H9 (cell line): ENCODE measurements around the gene ADGRL2. TPM values are rescaled to one million over a fixed set of nuclear protein-coding genes. Genes with fewer than 3 reads are reported as not detected.

ENCODE experiments used
- DNase-seq: peaks from one replicate; pipeline ENCODE4 v3.0.0-alpha.2; 2017
- H2AFZ ChIP-seq: one replicate; pipeline ENCODE4 v1.6.1; 2013; ENCODE audit warnings: mild to moderate bottlenecking, low read length, control low read depth, moderate library complexity
- H2AK5ac ChIP-seq: 2 replicates; pipeline ENCODE4 v1.6.1; 2013; ENCODE audit warnings: low read length, control low read depth, mixed read lengths; ENCODE audit not compliant: insufficient read length
- H2BK120ac ChIP-seq: one replicate; pipeline ENCODE4 v1.6.1; 2013; ENCODE audit warnings: low read depth, mild to moderate bottlenecking, low read length, control low read depth, inconsistent platforms; ENCODE audit not compliant: poor library complexity, severe bottlenecking
- H2BK12ac ChIP-seq: 2 replicates; pipeline ENCODE4 v1.6.1; 2013; ENCODE audit warnings: low read length, control low read depth, mixed read lengths, low read depth; ENCODE audit not compliant: insufficient read length
- H2BK15ac ChIP-seq: 2 replicates; pipeline ENCODE4 v1.6.1; 2013; ENCODE audit warnings: low read depth, low read length, control low read depth
- H2BK20ac ChIP-seq: one replicate; pipeline ENCODE4 v1.6.1; 2013; ENCODE audit warnings: low read depth, mild to moderate bottlenecking, low read length, control low read depth, inconsistent platforms; ENCODE audit not compliant: poor library complexity, severe bottlenecking
- H2BK5ac ChIP-seq: 2 replicates; pipeline ENCODE4 v1.6.1; 2013; ENCODE audit warnings: low read length, control low read depth, mixed read lengths; ENCODE audit not compliant: insufficient read length
- H3K14ac ChIP-seq: 2 replicates; pipeline ENCODE4 v1.6.1; 2013; ENCODE audit warnings: low read length, control low read depth; ENCODE audit not compliant: insufficient read depth
- H3K18ac ChIP-seq: 2 replicates; pipeline ENCODE4 v1.6.1; 2013; ENCODE audit warnings: low read depth, mild to moderate bottlenecking, mixed read lengths, low read length, control low read depth; ENCODE audit not compliant: insufficient read length
- H3K23ac ChIP-seq: 2 replicates; pipeline ENCODE4 v1.6.1; 2013; ENCODE audit warnings: low read length, control low read depth, mixed read lengths, low read depth; ENCODE audit not compliant: insufficient read length
- H3K23me2 ChIP-seq: 2 replicates; pipeline ENCODE4 v1.6.1; 2013; ENCODE audit warnings: low read depth, mild to moderate bottlenecking, mixed read lengths, low read length, control low read depth; ENCODE audit not compliant: insufficient read length, poor library complexity, severe bottlenecking
- H3K27ac ChIP-seq: 2 replicates; pipeline ENCODE4 v1.5.1; 2013; ENCODE audit warnings: low read length, control low read depth, mixed read lengths, low read depth; ENCODE audit not compliant: insufficient read length
- H3K27me3 ChIP-seq: 2 replicates; pipeline ENCODE4 v1.6.1; 2013; ENCODE audit warnings: low read length, control low read depth, inconsistent platforms; ENCODE audit not compliant: insufficient read depth
- H3K4ac ChIP-seq: 2 replicates; pipeline ENCODE4 v1.6.1; 2013; ENCODE audit warnings: low read depth, mild to moderate bottlenecking, control low read depth, inconsistent platforms, low read length, moderate library complexity
- H3K4me1 ChIP-seq: 2 replicates; pipeline ENCODE4 v1.6.1; 2013; ENCODE audit warnings: low read length, control low read depth, inconsistent platforms; ENCODE audit not compliant: insufficient read depth
- H3K4me2 ChIP-seq: 2 replicates; pipeline ENCODE4 v1.6.1; 2013; ENCODE audit warnings: low read length, control low read depth, mixed read lengths; ENCODE audit not compliant: insufficient read length, insufficient read depth
- H3K56ac ChIP-seq: 2 replicates; pipeline ENCODE4 v1.6.1; 2013; ENCODE audit warnings: low read depth, mild to moderate bottlenecking, mixed read lengths, low read length, control low read depth; ENCODE audit not compliant: insufficient read length
- H3K79me1 ChIP-seq: 2 replicates; pipeline ENCODE4 v1.6.1; 2013; ENCODE audit warnings: low read depth, mild to moderate bottlenecking, moderate library complexity, low read length, control low read depth, inconsistent platforms; ENCODE audit not compliant: insufficient read depth, poor library complexity, severe bottlenecking
- H3K79me2 ChIP-seq: 2 replicates; pipeline ENCODE4 v1.6.1; 2013; ENCODE audit warnings: low read length, control low read depth, inconsistent platforms; ENCODE audit not compliant: insufficient read depth
- H3K9ac ChIP-seq: 2 replicates; pipeline ENCODE4 v1.6.1; 2013; ENCODE audit warnings: low read length, control low read depth, mixed read lengths; ENCODE audit not compliant: insufficient read length; ENCODE audit errors: extremely low read depth
- H3K9me3 ChIP-seq: one replicate; pipeline ENCODE4 v1.6.1; 2013; ENCODE audit warnings: low read depth, low read length, inconsistent platforms; ENCODE audit not compliant: control insufficient read depth
- H3T11ph ChIP-seq: one replicate; pipeline ENCODE4 v1.6.1; 2013; ENCODE audit warnings: mild to moderate bottlenecking, low read length, control low read depth, inconsistent platforms
- H4K20me1 ChIP-seq: one replicate; pipeline ENCODE4 v1.6.1; 2013; ENCODE audit not compliant: control insufficient read depth, insufficient read length, insufficient read depth
- H4K5ac ChIP-seq: 2 replicates; pipeline ENCODE4 v1.6.1; 2013; ENCODE audit warnings: low read depth, mild to moderate bottlenecking, mixed read lengths, low read length, control low read depth; ENCODE audit not compliant: insufficient read length
- H4K8ac ChIP-seq: replicated peaks from 2 replicates; pipeline ENCODE4 v1.6.1; 2013; ENCODE audit warnings: low read length, control low read depth, mixed read lengths, low read depth; ENCODE audit not compliant: insufficient read length
- H4K91ac ChIP-seq: 2 replicates; pipeline ENCODE4 v1.6.1; 2013; ENCODE audit warnings: low read depth, mild to moderate bottlenecking, moderate library complexity, mixed read lengths, low read length, control low read depth; ENCODE audit not compliant: insufficient read length
- H3K27ac Mint-ChIP-seq, 3 experiments: 2 replicates in 2 of 3; 3 replicates in 1 of 3; pipeline ENCODE4 v1.8.0; 2020 to 2021; ENCODE audit warnings: mixed read lengths in 3 of 3, mild to moderate bottlenecking in 1 of 3, moderate library complexity in 1 of 3
- H3K27me3 Mint-ChIP-seq: 2 replicates; pipeline ENCODE4 v1.8.0; 2021; ENCODE audit warnings: low read depth, mild to moderate bottlenecking, moderate library complexity, mixed read lengths
- H3K36me3 Mint-ChIP-seq, 3 experiments: 2 replicates in 2 of 3; 3 replicates in 1 of 3; pipeline ENCODE4 v1.8.0; 2020 to 2021; ENCODE audit warnings: low read depth in 3 of 3, mixed read lengths in 3 of 3; ENCODE audit not compliant: insufficient read depth in 1 of 3
- H3K4me1 Mint-ChIP-seq, 2 experiments: 2 replicates each; pipeline ENCODE4 v1.8.0; 2020; ENCODE audit warnings: mixed read lengths in 2 of 2
- H3K4me3 Mint-ChIP-seq, 2 experiments: 2 replicates in 1 of 2; 3 replicates in 1 of 2; pipeline ENCODE4 v1.8.0; 2020 to 2021; ENCODE audit warnings: mild to moderate bottlenecking in 2 of 2, mixed read lengths in 2 of 2, moderate library complexity in 1 of 2
- H3K9me3 Mint-ChIP-seq, 2 experiments: 2 replicates in 1 of 2; 3 replicates in 1 of 2; pipeline ENCODE4 v1.8.0; 2020; ENCODE audit warnings: mild to moderate bottlenecking in 2 of 2, mixed read lengths in 2 of 2, moderate library complexity in 1 of 2
- CTCF ChIP-seq: fragments of 200-600 bp; sonication (generic); conservative IDR thresholded peaks from 3 replicates; pipeline ENCODE4 v1.8.0; 2021; ENCODE audit warnings: antibody characterized with exemption, mild to moderate bottlenecking
- WGBS: extraction: QIAGEN DNeasy Blood & Tissue Kit; methylation state at CpG from one replicate; pipeline ENCODE4 v1.1.7; 2013; ENCODE audit warnings: missing lambda C conversion rate, low lambda C conversion rate, mixed read lengths; ENCODE audit not compliant: insufficient read length; ENCODE audit errors: extremely low coverage; 5-methylcytosine and 5-hydroxymethylcytosine counted together
- total RNA-seq: library from RNA; stranded (reverse); gene quantifications from 2 replicates; pipeline ENCODE4 v1.2.1, GENCODE V29; 2021

ADGRL2 gene
- total RNA-seq, 1 experiment from 2014 or later = 119 TPM

- no peaks in the 10 kb centered on the region for H3K9me3 Mint-ChIP-seq
Measured at GRCh38 chr1:81780705-81781454, 19.9 kb upstream of the ADGRL2 start.

More at GRCh38 chr1:81780705-81781454, 19.9 kb upstream of the ADGRL2 start:
- H2BK15ac ChIP-seq = no peak overlapping the region
- H3K27me3 Mint-ChIP-seq = no peaks in the 10 kb centered on the region; the same call in 1 of the 2 replicates
- no peak overlapping the region for H3K14ac ChIP-seq
- no peak overlapping the region for H4K5ac ChIP-seq
- H2BK120ac ChIP-seq = no peak overlapping the region
- H3K9ac ChIP-seq = no peak overlapping the region
- no peak overlapping the region for H3K56ac ChIP-seq
- TF ChIP-seq CTCF = 0 out of 3 replicates have a peak, but pooled peaks have one; percentile 17
- H3K27ac Mint-ChIP-seq = peak overlapping the region; percentile 36 to 81 (median 76); a peak in 3 of 7 replicates
- no peak overlapping the region for H2BK12ac ChIP-seq
- H3K4me2 ChIP-seq = no peak overlapping the region
- no peak overlapping the region for H2AFZ ChIP-seq
- H3K79me2 ChIP-seq = no peaks in the 10 kb centered on the region
- no peaks in the 10 kb centered on the region; the same call in 1 of the 2 replicates for H3K4me1 ChIP-seq
- no peak overlapping the region for H2BK20ac ChIP-seq
- no peak overlapping the region for H4K91ac ChIP-seq
- H3T11ph ChIP-seq = no peak overlapping the region
- H3K23ac ChIP-seq = no peak overlapping the region
- H3K27me3 ChIP-seq = no peaks in the 10 kb centered on the region
- no peak for DNase-seq
- H3K4me1 Mint-ChIP-seq = peaks cover 38 to 40% of the 10 kb centered on the region in 2 experiments
- no peak overlapping the region for H4K8ac ChIP-seq
- WGBS = no CpG with 5 or more reads among the region's 1 CpG
- no peaks in the 10 kb centered on the region for H4K20me1 ChIP-seq
- H3K36me3 Mint-ChIP-seq = peaks cover 0 to 5% (median 0%) of the 10 kb centered on the region in 3 experiments; a peak in 1 of 7 replicates
- no peak overlapping the region for H2AK5ac ChIP-seq
- no peak overlapping the region for H3K18ac ChIP-seq
- no peak overlapping the region for H2BK5ac ChIP-seq
- H3K4me3 Mint-ChIP-seq = no peak overlapping the region; a peak in 1 of 5 replicates
- H3K27ac ChIP-seq = no peak overlapping the region
- H3K9me3 ChIP-seq = no peaks in the 10 kb centered on the region
- no peaks in the 10 kb centered on the region for H3K23me2 ChIP-seq
- no peak overlapping the region for H3K4ac ChIP-seq
- H3K79me1 ChIP-seq = no peaks in the 10 kb centered on the region
